Effector memory CD8-positive, alpha-beta T cell (primary cell): ENCODE results near the gene DNAJC10.
"Not testable (repeated sequence)": the region's sequence is repeated elsewhere in the genome, so short reads cannot be mapped to it uniquely, and the experiment has no call there.

ENCODE experiments used
- ATAC-seq: fragments of 150-1000 bp; cut with Tn5 transposase; replicated peaks from 2 replicates; pipeline ENCODE4 v1.10.0; 2021; ENCODE audit warnings: mild to moderate bottlenecking, moderate library complexity
- DNase-seq, 3 experiments: peaks; one replicate each; pipeline ENCODE4 v3.0.0; 2021
- H3K27ac Mint-ChIP-seq, 2 donors: one replicate each; pipeline ENCODE4 v1.8.0; 2022; ENCODE audit warnings: mild to moderate bottlenecking in 2 of 2, mixed read lengths in 2 of 2, moderate library complexity in 2 of 2
- H3K27me3 Mint-ChIP-seq, 2 donors: one replicate each; pipeline ENCODE4 v1.8.0; 2022; ENCODE audit warnings: mixed read lengths in 2 of 2
- H3K36me3 Mint-ChIP-seq: one replicate; pipeline ENCODE4 v1.8.0; 2022; ENCODE audit warnings: mild to moderate bottlenecking, moderate library complexity, mixed read lengths; ENCODE audit not compliant: insufficient read depth
- H3K4me1 Mint-ChIP-seq, 2 donors: one replicate each; pipeline ENCODE4 v1.8.0; 2022; ENCODE audit warnings: low read depth in 2 of 2, mixed read lengths in 2 of 2
- H3K4me3 Mint-ChIP-seq, 2 donors: one replicate each; pipeline ENCODE4 v1.8.0; 2022; ENCODE audit warnings: mild to moderate bottlenecking in 2 of 2, mixed read lengths in 2 of 2, moderate library complexity in 2 of 2
- H3K9me3 Mint-ChIP-seq, 2 donors: one replicate each; pipeline ENCODE4 v1.8.0; 2022; ENCODE audit warnings: mixed read lengths in 2 of 2

The DNAJC10 gene

GRCh38 chr2:182779323-182779722 lies 63.3 kb downstream of the DNAJC10 start:
- ATAC-seq, result no peak

DNA sequence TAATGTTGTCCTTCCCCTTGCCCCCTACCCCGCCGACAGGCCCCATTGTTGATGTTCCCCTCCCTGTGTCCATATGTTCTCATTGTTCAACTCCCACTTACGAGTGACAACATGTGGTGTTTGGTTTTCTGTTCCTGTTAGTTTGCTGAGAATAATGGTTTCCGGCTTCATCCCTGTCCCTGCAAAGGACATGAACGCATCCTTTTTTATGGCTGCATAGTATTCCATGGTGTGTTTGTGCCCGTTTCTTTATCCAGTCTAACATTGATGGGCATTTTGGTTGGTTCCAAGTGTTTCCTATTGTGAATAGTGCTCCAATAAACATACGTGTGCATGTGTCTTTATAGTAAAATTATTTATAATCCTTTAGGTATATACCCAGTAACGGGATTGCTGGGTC lies 65.0 kb downstream of the DNAJC10 start:
- not testable (repeated sequence) for H3K4me3 Mint-ChIP-seq, ATAC-seq, H3K36me3 Mint-ChIP-seq, H3K4me1 Mint-ChIP-seq, DNase-seq, H3K27ac Mint-ChIP-seq, H3K9me3 Mint-ChIP-seq, H3K27me3 Mint-ChIP-seq

More at GRCh38 chr2:182779323-182779722, 63.3 kb downstream of the DNAJC10 start:
- H3K27ac Mint-ChIP-seq, result no peak overlapping the region
- H3K9me3 Mint-ChIP-seq, result no peaks in the 10 kb centered on the region
- no peak for DNase-seq
- no peaks in the 10 kb centered on the region for H3K4me1 Mint-ChIP-seq
- no peaks in the 10 kb centered on the region for H3K27me3 Mint-ChIP-seq
- H3K36me3 Mint-ChIP-seq, result peaks cover 11% of the 10 kb centered on the region
- H3K4me3 Mint-ChIP-seq, result no peak overlapping the region

GRCh38 chr2:182782686-182783085 lies 66.6 kb downstream of the DNAJC10 start:
- not testable (repeated sequence) for H3K4me3 Mint-ChIP-seq, H3K27me3 Mint-ChIP-seq, H3K36me3 Mint-ChIP-seq, ATAC-seq, H3K9me3 Mint-ChIP-seq, H3K27ac Mint-ChIP-seq, H3K4me1 Mint-ChIP-seq, DNase-seq

DNA sequence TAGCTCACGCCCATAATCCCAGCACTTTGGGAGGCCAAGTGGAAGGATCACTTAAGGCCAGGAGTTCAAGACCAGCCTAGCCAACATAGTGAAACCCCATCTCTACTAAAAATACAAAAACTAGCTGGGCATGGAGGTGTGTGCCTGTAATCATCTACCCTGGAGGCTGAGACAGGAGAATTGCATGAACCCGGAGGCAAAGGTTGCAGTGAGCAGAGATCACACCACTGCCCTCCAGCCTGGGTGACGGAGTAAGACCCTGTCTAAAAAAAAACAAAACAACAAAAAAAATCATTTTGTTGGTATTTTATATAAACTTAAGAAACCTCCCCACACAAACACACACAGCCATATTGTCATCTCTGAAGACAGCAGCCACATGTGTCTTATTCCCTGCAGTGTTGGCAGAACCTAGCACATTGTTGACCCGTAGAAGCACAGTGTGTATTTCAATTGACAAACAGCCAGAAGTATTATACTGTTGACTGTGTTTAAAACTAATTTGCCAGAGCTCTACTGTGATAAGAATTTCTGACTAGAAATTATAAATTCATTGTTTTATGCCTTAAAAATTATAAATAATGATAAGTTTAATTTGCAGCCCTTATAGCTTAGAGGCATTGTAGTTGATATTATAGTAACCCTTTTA lies 68.1 kb downstream of the DNAJC10 start:
- DNase-seq, result no peak
- no peaks in the 10 kb centered on the region for H3K4me1 Mint-ChIP-seq

GRCh38 chr2:182784777-182785176 lies 68.7 kb downstream of the DNAJC10 start:
- H3K27ac Mint-ChIP-seq, result no peak overlapping the region
- no peak overlapping the region for H3K4me3 Mint-ChIP-seq
- no peaks in the 10 kb centered on the region for H3K27me3 Mint-ChIP-seq
- H3K36me3 Mint-ChIP-seq, result no peaks in the 10 kb centered on the region
- no peak for ATAC-seq
- no peak for DNase-seq
- no peaks in the 10 kb centered on the region for H3K4me1 Mint-ChIP-seq
- no peaks in the 10 kb centered on the region for H3K9me3 Mint-ChIP-seq

More for the DNA sequence above, 68.1 kb downstream of the DNAJC10 start:
- H3K9me3 Mint-ChIP-seq, result no peaks in the 10 kb centered on the region
- no peak overlapping the region for H3K4me3 Mint-ChIP-seq
- no peaks in the 10 kb centered on the region for H3K27me3 Mint-ChIP-seq
- H3K27ac Mint-ChIP-seq, result no peak overlapping the region
- H3K36me3 Mint-ChIP-seq, result no peaks in the 10 kb centered on the region
- no peak for ATAC-seq

DNA sequence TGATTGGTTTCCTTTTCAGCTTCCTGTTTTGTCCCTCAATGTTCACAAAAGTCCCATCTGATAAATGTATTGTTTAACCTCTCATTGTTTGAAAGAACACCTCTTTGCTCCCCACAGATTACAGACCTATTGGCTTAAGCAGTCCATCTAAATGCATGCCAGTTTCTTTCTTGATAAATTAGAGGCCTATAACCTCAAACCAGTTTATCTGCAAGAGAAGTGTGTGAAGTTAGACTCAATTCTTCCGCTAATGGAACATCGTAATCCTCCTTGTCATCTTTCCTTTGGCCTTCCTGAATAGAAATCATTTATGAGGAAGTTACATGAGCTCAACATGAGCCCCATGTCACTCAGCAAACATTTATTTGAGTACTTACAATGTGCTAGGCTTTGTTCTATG lies 76.4 kb downstream of the DNAJC10 start:
- DNase-seq (no peak), ATAC-seq (no peak)
- no peaks in the 10 kb centered on the region for H3K9me3 Mint-ChIP-seq
- H3K27ac Mint-ChIP-seq, result no peak overlapping the region
- no peaks in the 10 kb centered on the region for H3K36me3 Mint-ChIP-seq
- no peaks in the 10 kb centered on the region for H3K4me1 Mint-ChIP-seq
- no peak overlapping the region for H3K4me3 Mint-ChIP-seq
- peaks cover 23 to 26% of the 10 kb centered on the region in 2 donors for H3K27me3 Mint-ChIP-seq

- H3K27me3 Mint-ChIP-seq, result peaks cover 48 to 52% of the 10 kb centered on the region in 2 donors
- no peak overlapping the region for H3K27ac Mint-ChIP-seq
- no peaks in the 10 kb centered on the region for H3K9me3 Mint-ChIP-seq
- no peaks in the 10 kb centered on the region for H3K4me1 Mint-ChIP-seq
- ATAC-seq (no peak), DNase-seq (no peak)
- no peaks in the 10 kb centered on the region for H3K36me3 Mint-ChIP-seq
- no peak overlapping the region for H3K4me3 Mint-ChIP-seq
Observed at GRCh38 chr2:182798736-182799135, 82.7 kb downstream of the DNAJC10 start.

- Mint-ChIP-seq H3K27ac (no peak overlapping the region), H3K4me3 (no peak overlapping the region), H3K36me3 (no peaks in the 10 kb centered on the region), H3K4me1 (no peaks in the 10 kb centered on the region), H3K9me3 (no peaks in the 10 kb centered on the region), H3K27me3 (peaks cover 22 to 25% of the 10 kb centered on the region in 2 donors)
- DNase-seq, result no peak
- ATAC-seq, result no peak
Observed at GRCh38 chr2:182804128-182804527, 88.1 kb downstream of the DNAJC10 start.

- ATAC-seq, result no peak
- no peak overlapping the region for H3K4me3 Mint-ChIP-seq
- H3K36me3 Mint-ChIP-seq, result no peaks in the 10 kb centered on the region
- no peak overlapping the region for H3K27ac Mint-ChIP-seq
- DNase-seq, result no peak
- peaks cover 11 to 15% of the 10 kb centered on the region in 2 donors for H3K27me3 Mint-ChIP-seq
- no peaks in the 10 kb centered on the region for H3K9me3 Mint-ChIP-seq
- no peaks in the 10 kb centered on the region for H3K4me1 Mint-ChIP-seq
Observed at GRCh38 chr2:182807319-182807718, 91.3 kb downstream of the DNAJC10 start.

- no peak for ATAC-seq
- Mint-ChIP-seq H3K4me3 (no peak overlapping the region), H3K4me1 (no peaks in the 10 kb centered on the region), H3K27ac (no peak overlapping the region), H3K36me3 (no peaks in the 10 kb centered on the region), H3K27me3 (peaks cover 11 to 26% of the 10 kb centered on the region in 2 donors), H3K9me3 (no peaks in the 10 kb centered on the region)
- no peak for DNase-seq
Observed at GRCh38 chr2:182810087-182810486, 94.0 kb downstream of the DNAJC10 start.

GRCh38 chr2:182814380-182814779 lies 98.3 kb downstream of the DNAJC10 start:
- H3K4me1 Mint-ChIP-seq, result no peaks in the 10 kb centered on the region
- no peak overlapping the region for H3K27ac Mint-ChIP-seq
- no peak overlapping the region for H3K4me3 Mint-ChIP-seq
- H3K36me3 Mint-ChIP-seq, result no peaks in the 10 kb centered on the region
- H3K27me3 Mint-ChIP-seq, result peaks cover 23 to 34% of the 10 kb centered on the region in 2 donors
- DNase-seq (no peak), ATAC-seq (no peak)
- H3K9me3 Mint-ChIP-seq, result no peaks in the 10 kb centered on the region

GRCh38 chr2:182814804-182815203 lies 98.7 kb downstream of the DNAJC10 start:
- no peaks in the 10 kb centered on the region for H3K4me1 Mint-ChIP-seq
- H3K27ac Mint-ChIP-seq, result no peak overlapping the region
- no peaks in the 10 kb centered on the region for H3K36me3 Mint-ChIP-seq
- ATAC-seq (no peak), DNase-seq (no peak)
- no peaks in the 10 kb centered on the region for H3K9me3 Mint-ChIP-seq
- H3K27me3 Mint-ChIP-seq, result peaks cover 23 to 34% of the 10 kb centered on the region in 2 donors
- no peak overlapping the region for H3K4me3 Mint-ChIP-seq

GRCh38 chr2:182816866-182817265 lies 100.8 kb downstream of the DNAJC10 start:
- Mint-ChIP-seq H3K9me3 (no peaks in the 10 kb centered on the region), H3K4me1 (no peaks in the 10 kb centered on the region), H3K27ac (no peak overlapping the region), H3K4me3 (no peak overlapping the region), H3K36me3 (no peaks in the 10 kb centered on the region), H3K27me3 (peaks cover 35% of the 10 kb centered on the region in 2 donors)
- DNase-seq (no peak), ATAC-seq (no peak)

DNA sequence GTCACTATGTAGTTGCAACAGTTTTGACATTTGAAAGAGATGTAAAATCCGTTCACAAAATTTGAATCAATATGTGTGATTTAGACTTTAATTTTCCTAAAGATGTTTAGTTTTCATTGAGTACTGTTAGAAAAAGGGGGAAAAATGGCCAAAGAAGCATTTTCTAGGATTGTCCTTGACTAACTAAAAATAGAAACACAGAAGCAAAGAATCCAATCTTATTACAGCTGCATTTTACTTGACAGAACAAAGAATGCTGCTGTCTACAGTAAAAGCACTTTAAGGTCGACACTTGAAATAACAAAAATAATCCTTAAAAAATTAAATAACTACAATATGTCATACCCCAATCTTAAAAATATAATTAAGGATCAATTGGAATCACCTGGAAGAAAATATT lies 101.5 kb downstream of the DNAJC10 start:
- H3K4me3 Mint-ChIP-seq, result no peak overlapping the region
- DNase-seq (no peak), ATAC-seq (no peak)
- H3K27ac Mint-ChIP-seq, result no peak overlapping the region
- H3K27me3 Mint-ChIP-seq, result peaks cover 28 to 33% of the 10 kb centered on the region in 2 donors
- no peaks in the 10 kb centered on the region for H3K9me3 Mint-ChIP-seq
- H3K4me1 Mint-ChIP-seq, result no peaks in the 10 kb centered on the region
- no peaks in the 10 kb centered on the region for H3K36me3 Mint-ChIP-seq
